HepG2 (cell line): ENCODE measurements around the gene TRPM5.

ENCODE experiments used
- HNRNPLL ChIP-seq: fragments of 200-400 bp; formaldehyde crosslinking; IDR thresholded peaks from 2 replicates; pipeline ENCODE4 v1.6.1; 2017; ENCODE audit warnings: mild to moderate bottlenecking, low read depth, low read length; ENCODE audit not compliant: poor library complexity, severe bottlenecking
- MYC ChIP-seq: sonication (generic); formaldehyde crosslinking; IDR thresholded peaks from 2 replicates; pipeline ENCODE4 v1.9.0; 2021; ENCODE audit warnings: missing genetic modification reagents, borderline replicate concordance

- no peak for TF ChIP-seq MYC (CRISPR knock-in tag)
- TF ChIP-seq HNRNPLL, result no peak
Observed at GRCh38 chr11:2428322-2428795, 16.0 kb downstream of the TRPM5 start.
